OCI-LY3 (cell line): ENCODE results near the gene IRF2.

Experiments
- CTCF ChIP-seq: fragments of 200-600, 300-600 bp; sonication (generic); IDR thresholded peaks from 2 replicates; pipeline ENCODE4 v1.5.1; 2014; ENCODE audit warnings: antibody characterized with exemption, low read length, low read depth
- EZH2phosphoT487 ChIP-seq: fragments of 200-600 bp; shearing (Covaris generic); IDR thresholded peaks from 2 replicates; pipeline ENCODE4 v1.6.1; 2018; ENCODE audit warnings: antibody characterized with exemption, mixed run types, low read depth

DNA sequence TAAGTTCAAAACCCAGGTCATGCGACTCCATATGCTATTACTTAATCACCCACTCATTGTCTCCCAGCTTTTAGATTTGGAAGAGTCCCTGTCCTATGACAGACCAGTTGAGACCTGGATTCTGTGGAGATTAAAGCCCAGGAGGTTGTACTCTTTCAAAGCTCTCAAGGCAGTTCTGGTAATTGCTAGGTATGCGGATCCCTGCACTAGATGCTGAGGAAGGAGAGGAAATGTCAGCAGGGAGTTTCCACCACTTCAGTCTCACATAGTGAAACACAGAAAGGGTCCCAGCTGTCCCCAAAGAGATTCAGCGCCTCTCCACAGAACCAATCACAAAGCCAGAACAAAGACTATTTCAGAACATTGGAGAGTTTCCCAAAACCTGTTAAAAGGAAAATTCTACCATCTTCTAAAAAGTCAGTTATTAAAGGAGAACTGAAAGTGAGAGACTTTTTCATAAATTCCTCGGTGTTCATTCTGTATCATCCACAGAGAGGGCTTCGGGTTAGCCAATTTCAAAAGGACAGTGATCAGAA is 53.4 kb downstream of the IRF2 start:
- TF ChIP-seq EZH2phosphoT487 (no peak), CTCF (no peak)
